Measurements from ENCODE around the gene ARID2.

The ARID2 gene

GRCh38 chr12:45774508-45775162 lies 45.1 kb downstream of the ARID2 start:
- ChIA-PET CTCF (interaction anchor here (1.0 to 1.7 kb wide), 3 partner anchors 9 to 54 kb away, joined by 3 to 7 read pairs (median 6); no protein-coding TSS in a partner anchor), POLR2A (no interaction called here)
- Histone ChIP-seq H3K4me1 (ENCODE audit: control insufficient read depth, insufficient read depth, low read length) (no peaks in the 10 kb centered on the region), H3K9me3 (ENCODE audit: control insufficient read depth, insufficient read depth, low read depth, low read length) (no peaks in the 10 kb centered on the region), H3K4me3 (ENCODE audit: low read depth, low read length) (no peak overlapping the region), H3K27ac (ENCODE audit: extremely low read depth, low read depth, low read length) (no peak overlapping the region), H3K36me3 (ENCODE audit: control insufficient read depth in 2 of 2, insufficient read depth in 1 of 2, low read length in 2 of 2) (no peaks in the 10 kb centered on the region)
- TF ChIP-seq ZNF670 (tag by site-specific recombination; IDR thresholded peaks at IDR 0.05; ENCODE audit: low read depth) (no peak), ZBTB20 (tag by site-specific recombination; IDR thresholded peaks at IDR 0.05) (no peak), KLF17 (tag by site-specific recombination; IDR thresholded peaks at IDR 0.05) (no peak), ZNF600 (tag by site-specific recombination; IDR thresholded peaks at IDR 0.05) (no peak), ZNF639 (tag by site-specific recombination; IDR thresholded peaks at IDR 0.05) (no peak), PRDM6 (tag by site-specific recombination; IDR thresholded peaks at IDR 0.05) (peak; percentile 5; the same call in 1 of the 2 replicates)

- peak; percentile 29 for TF ChIP-seq PRDM6 (tag by site-specific recombination; IDR thresholded peaks at IDR 0.05)
- TF ChIP-seq ZNF391 (tag by site-specific recombination; IDR thresholded peaks at IDR 0.05; ENCODE audit: borderline replicate concordance, low read depth), result no peak
- CTCF ChIA-PET, result interaction anchor here (1.0 to 1.7 kb wide), 3 partner anchors 10 to 53 kb away, joined by 3 to 7 read pairs (median 6); no protein-coding TSS in a partner anchor
- no peaks in the 10 kb centered on the region for H3K9me3 ChIP-seq (ENCODE audit: control insufficient read depth, insufficient read depth, low read depth, low read length)
- POLR2A ChIA-PET, result no interaction called here
- no peak overlapping the region for H3K4me3 ChIP-seq (ENCODE audit: low read depth, low read length)
- H3K27ac ChIP-seq (ENCODE audit: extremely low read depth, low read depth, low read length), result no peak overlapping the region
- H3K36me3 ChIP-seq (ENCODE audit: control insufficient read depth in 2 of 2, insufficient read depth in 1 of 2, low read length in 2 of 2), result no peaks in the 10 kb centered on the region
- no peaks in the 10 kb centered on the region for H3K4me1 ChIP-seq (ENCODE audit: control insufficient read depth, insufficient read depth, low read length)
Measured at GRCh38 chr12:45775465-45775864, 46.0 kb downstream of the ARID2 start.

- H3K9me3 ChIP-seq (ENCODE audit: control insufficient read depth, insufficient read depth, low read depth, low read length), result no peaks in the 10 kb centered on the region
- POLR2A ChIA-PET, result no interaction called here
- CTCF ChIA-PET, result interaction anchor here (0.6 to 1.7 kb wide), 3 partner anchors 13 to 605 kb away, joined by 6 to 7 read pairs (median 6); no protein-coding TSS in a partner anchor
- no peak overlapping the region for H3K27ac ChIP-seq (ENCODE audit: extremely low read depth, low read depth, low read length)
- H3K4me1 ChIP-seq (ENCODE audit: control insufficient read depth, insufficient read depth, low read length), result no peaks in the 10 kb centered on the region
- no peak overlapping the region for H3K4me3 ChIP-seq (ENCODE audit: low read depth, low read length)
- H3K36me3 ChIP-seq (ENCODE audit: control insufficient read depth in 2 of 2, insufficient read depth in 1 of 2, low read length in 2 of 2), result no peaks in the 10 kb centered on the region
- no peak for TF ChIP-seq ZNF560 (tag by site-specific recombination; IDR thresholded peaks at IDR 0.05; ENCODE audit: borderline replicate concordance)
- TF ChIP-seq EGR2 (tag by site-specific recombination; IDR thresholded peaks at IDR 0.05; ENCODE audit: low read depth), result no peak
- TF ChIP-seq ZBTB26 (tag by site-specific recombination; optimal IDR thresholded peaks at IDR 0.05), result no peak
- no peak for TF ChIP-seq ZNF785 (tag by site-specific recombination; IDR thresholded peaks at IDR 0.05)
- no peak for TF ChIP-seq ZNF169 (tag by site-specific recombination; IDR thresholded peaks at IDR 0.05)
- no peak for TF ChIP-seq ZNF571 (tag by site-specific recombination; IDR thresholded peaks at IDR 0.05)
- TF ChIP-seq ZNF548 (tag by site-specific recombination; IDR thresholded peaks at IDR 0.05), result no peak
- TF ChIP-seq ZNF175 (tag by site-specific recombination; IDR thresholded peaks at IDR 0.05), result no peak
- no peak for TF ChIP-seq ZBTB7A (tag by site-specific recombination; IDR thresholded peaks at IDR 0.05; ENCODE audit: low read depth)
- no peak for TF ChIP-seq ZNF645 (tag by site-specific recombination; IDR thresholded peaks at IDR 0.05)
- no peak for TF ChIP-seq ZNF837 (tag by site-specific recombination; IDR thresholded peaks at IDR 0.05)
- no peak for TF ChIP-seq ZNF654 (tag by site-specific recombination; IDR thresholded peaks at IDR 0.05; ENCODE audit: low read depth)
- TF ChIP-seq MEIS1 (CRISPR knock-in tag; IDR thresholded peaks at IDR 0.05; ENCODE audit: borderline replicate concordance), result no peak
- TF ChIP-seq TRIM28 (IDR thresholded peaks at IDR 0.05; ENCODE audit: borderline replicate concordance, low read length), result no peak
Measured at GRCh38 chr12:45775964-45776363, 46.5 kb downstream of the ARID2 start.

Measured in HEK293 (cell line).